ENCODE measurements around the gene TBX4.

TBX4 gene

DNA sequence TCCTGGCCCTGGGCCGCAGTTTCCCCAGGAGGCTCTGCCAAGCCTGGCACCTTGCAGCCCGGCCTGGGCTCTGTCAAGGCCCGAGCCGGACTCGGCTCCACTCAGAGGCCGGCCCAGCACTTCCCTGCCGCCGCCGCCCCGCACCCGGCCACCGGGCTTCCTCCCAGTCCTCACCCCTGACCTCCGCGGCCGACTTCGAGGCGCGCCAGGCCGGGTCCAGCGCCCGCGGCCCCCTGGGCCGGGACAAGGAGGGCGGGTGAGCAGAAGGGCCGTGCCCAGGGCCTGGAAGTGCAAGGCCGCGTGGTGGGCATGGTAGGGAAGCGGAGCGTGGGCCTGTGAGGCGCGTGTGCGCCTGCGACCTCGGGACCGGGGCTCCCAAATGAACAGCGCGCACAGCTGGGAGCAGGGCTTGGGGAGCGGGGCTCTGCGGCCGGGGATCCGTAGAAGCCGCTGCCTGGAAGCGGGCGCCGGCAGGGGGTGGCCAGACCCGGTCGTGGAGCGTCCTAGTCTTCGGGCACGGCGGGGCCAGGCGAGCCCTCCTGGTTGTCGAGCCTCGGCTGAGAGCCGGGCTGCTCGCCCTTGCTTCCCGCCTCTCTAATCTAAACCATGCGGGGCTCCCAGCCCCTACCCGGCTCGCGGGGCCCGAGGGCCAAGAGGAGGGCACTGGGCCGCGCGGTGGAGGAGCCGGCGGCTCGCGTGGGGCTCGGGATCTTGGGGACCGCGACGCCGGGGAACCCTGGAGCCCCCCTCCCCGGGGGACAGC lies 503 bp upstream of the TBX4 start:
- TF ChIP-seq TCF12 (IDR thresholded peaks at IDR 0.05; ENCODE audit: low read depth) = no peak
- no peak for TF ChIP-seq TAF1 (IDR thresholded peaks at IDR 0.05; ENCODE audit: low read depth)
- no peak for TF ChIP-seq YY1 (IDR thresholded peaks at IDR 0.05; ENCODE audit: low read depth)
- no peak for TF ChIP-seq RAD21 (IDR thresholded peaks at IDR 0.05; ENCODE audit: low read depth)
- TF ChIP-seq TEAD4 (IDR thresholded peaks at IDR 0.05) = no peak
- TF ChIP-seq FOXM1 (IDR thresholded peaks at IDR 0.05; ENCODE audit: borderline replicate concordance, low read depth) = no peak
- TF ChIP-seq EGR1 (IDR thresholded peaks at IDR 0.05) = no peak
- no peak for TF ChIP-seq CREB1 (IDR thresholded peaks at IDR 0.05; ENCODE audit: low read depth)
- TF ChIP-seq, protein P1, sequence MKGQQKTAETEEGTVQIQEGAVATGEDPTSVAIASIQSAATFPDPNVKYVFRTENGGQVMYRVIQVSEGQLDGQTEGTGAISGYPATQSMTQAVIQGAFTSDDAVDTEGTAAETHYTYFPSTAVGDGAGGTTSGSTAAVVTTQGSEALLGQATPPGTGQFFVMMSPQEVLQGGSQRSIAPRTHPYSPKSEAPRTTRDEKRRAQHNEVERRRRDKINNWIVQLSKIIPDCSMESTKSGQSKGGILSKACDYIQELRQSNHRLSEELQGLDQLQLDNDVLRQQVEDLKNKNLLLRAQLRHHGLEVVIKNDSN (IDR thresholded peaks at IDR 0.05) = no peak
- TF ChIP-seq NFIC (IDR thresholded peaks at IDR 0.05) = no peak
- TF ChIP-seq, protein P2, sequence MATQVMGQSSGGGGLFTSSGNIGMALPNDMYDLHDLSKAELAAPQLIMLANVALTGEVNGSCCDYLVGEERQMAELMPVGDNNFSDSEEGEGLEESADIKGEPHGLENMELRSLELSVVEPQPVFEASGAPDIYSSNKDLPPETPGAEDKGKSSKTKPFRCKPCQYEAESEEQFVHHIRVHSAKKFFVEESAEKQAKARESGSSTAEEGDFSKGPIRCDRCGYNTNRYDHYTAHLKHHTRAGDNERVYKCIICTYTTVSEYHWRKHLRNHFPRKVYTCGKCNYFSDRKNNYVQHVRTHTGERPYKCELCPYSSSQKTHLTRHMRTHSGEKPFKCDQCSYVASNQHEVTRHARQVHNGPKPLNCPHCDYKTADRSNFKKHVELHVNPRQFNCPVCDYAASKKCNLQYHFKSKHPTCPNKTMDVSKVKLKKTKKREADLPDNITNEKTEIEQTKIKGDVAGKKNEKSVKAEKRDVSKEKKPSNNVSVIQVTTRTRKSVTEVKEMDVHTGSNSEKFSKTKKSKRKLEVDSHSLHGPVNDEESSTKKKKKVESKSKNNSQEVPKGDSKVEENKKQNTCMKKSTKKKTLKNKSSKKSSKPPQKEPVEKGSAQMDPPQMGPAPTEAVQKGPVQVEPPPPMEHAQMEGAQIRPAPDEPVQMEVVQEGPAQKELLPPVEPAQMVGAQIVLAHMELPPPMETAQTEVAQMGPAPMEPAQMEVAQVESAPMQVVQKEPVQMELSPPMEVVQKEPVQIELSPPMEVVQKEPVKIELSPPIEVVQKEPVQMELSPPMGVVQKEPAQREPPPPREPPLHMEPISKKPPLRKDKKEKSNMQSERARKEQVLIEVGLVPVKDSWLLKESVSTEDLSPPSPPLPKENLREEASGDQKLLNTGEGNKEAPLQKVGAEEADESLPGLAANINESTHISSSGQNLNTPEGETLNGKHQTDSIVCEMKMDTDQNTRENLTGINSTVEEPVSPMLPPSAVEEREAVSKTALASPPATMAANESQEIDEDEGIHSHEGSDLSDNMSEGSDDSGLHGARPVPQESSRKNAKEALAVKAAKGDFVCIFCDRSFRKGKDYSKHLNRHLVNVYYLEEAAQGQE (IDR thresholded peaks at IDR 0.05; ENCODE audit: low read depth) = no peak
- TF ChIP-seq, protein P3, sequence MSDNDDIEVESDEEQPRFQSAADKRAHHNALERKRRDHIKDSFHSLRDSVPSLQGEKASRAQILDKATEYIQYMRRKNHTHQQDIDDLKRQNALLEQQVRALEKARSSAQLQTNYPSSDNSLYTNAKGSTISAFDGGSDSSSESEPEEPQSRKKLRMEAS (IDR thresholded peaks at IDR 0.05) = no peak
- TF ChIP-seq EP300 (IDR thresholded peaks at IDR 0.05; ENCODE audit: borderline replicate concordance) = no peak
- TF ChIP-seq ZBTB7A (IDR thresholded peaks at IDR 0.05; ENCODE audit: low read depth) = no peak
- no peak for TF ChIP-seq CEBPB (IDR thresholded peaks at IDR 0.05)

DNA sequence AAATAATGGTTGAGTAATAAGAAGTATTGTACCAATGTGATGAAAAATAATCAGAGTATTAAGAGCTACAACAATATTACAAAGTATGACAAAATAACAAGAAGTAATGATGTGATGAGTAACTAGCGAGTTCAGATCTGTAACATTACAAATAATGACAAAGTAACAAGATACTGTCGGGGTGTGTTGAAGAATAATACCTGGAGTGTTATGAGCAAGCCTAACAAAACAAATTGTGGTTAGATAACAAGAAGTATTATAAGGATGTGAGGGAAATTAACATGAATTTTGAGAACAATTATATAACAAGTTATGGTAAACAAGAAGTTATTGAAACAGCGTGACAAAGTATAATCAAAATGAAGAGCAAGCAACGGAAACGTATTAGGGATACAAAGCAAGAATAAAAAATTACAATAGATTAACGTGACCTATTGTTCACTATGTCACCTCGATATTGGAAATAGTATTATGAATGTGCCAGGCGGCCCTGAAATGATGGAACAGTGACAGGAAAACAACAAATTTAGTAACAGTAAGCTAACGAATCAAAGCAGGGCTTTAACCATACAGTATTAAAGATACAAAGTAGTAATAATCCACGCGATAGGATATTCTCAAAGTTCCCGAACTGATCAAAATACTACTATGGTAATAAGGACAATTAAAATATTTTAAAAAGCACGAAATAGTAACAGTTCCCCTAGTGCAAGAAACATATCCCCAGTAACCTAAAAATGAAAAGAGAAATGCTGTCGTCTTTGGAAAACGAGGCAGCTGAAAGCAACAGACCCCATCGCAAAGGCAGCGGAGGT lies 1.6 kb downstream of the TBX4 start:
- TF ChIP-seq EGR1 (IDR thresholded peaks at IDR 0.05) (no peak), TEAD4 (IDR thresholded peaks at IDR 0.05) (no peak), FOXM1 (IDR thresholded peaks at IDR 0.05; ENCODE audit: borderline replicate concordance, low read depth) (no peak), RAD21 (IDR thresholded peaks at IDR 0.05; ENCODE audit: low read depth) (no peak), EP300 (IDR thresholded peaks at IDR 0.05; ENCODE audit: borderline replicate concordance) (no peak), CEBPB (IDR thresholded peaks at IDR 0.05) (no peak), CREB1 (IDR thresholded peaks at IDR 0.05; ENCODE audit: low read depth) (no peak), ZBTB7A (IDR thresholded peaks at IDR 0.05; ENCODE audit: low read depth) (no peak), NFIC (IDR thresholded peaks at IDR 0.05) (no peak), YY1 (IDR thresholded peaks at IDR 0.05; ENCODE audit: low read depth) (no peak), TCF12 (IDR thresholded peaks at IDR 0.05; ENCODE audit: low read depth) (no peak)
- TF ChIP-seq, protein P3 (IDR thresholded peaks at IDR 0.05) = no peak
- TF ChIP-seq, protein P2 (IDR thresholded peaks at IDR 0.05; ENCODE audit: low read depth) = no peak
- TF ChIP-seq, protein P1 (IDR thresholded peaks at IDR 0.05) = no peak

DNA sequence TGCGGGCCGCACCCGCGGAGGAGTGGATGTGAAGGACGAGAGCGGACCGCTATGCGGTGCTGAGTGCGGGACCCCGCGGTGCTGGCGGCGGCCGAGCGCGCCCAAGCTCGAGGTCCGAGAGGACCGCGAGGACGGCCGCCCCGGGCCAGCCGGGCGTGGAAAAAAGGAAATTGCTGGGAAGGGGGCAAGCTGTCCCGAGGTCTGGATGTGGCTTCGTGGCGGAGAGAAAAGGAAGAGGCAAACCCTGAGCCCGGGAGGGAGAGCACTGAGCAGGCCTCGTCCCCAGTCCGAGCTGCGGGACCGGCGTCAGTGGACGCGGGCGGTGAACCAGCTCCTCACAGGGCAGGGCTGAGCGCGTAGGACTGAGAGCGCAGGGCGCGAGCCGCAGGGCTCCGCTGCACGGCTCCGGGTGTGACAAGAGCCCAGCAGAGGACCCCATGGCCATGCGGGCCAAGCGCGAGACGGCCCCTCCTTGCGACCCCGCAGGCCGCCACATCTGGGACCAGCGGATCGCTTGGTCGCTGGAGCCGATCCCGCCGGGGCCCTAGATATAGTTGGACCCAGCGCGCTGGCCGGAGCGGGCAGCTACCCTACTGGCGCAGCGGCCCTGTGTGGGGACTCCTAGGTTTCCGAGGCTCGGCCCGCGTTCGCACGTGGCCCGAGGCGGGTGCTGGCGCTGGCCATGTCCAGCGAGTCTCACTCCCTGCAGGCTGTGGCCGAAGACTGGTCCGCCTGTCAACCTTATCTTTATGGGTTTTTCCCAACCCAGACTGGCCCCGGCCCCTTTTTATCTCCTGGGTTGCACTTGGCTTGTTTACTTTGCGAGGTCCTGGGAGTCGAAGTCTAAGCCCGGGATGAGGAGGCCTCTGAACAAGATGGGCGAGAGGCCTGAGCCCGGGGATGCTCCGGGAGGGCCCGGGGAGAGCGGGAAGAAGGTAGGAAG lies 2.4 kb downstream of the TBX4 start:
- TF ChIP-seq CREB1 (IDR thresholded peaks at IDR 0.05; ENCODE audit: low read depth) = no peak
- TF ChIP-seq, protein P1 (IDR thresholded peaks at IDR 0.05) = no peak
- no peak for TF ChIP-seq TEAD4 (IDR thresholded peaks at IDR 0.05)
- TF ChIP-seq TCF12 (IDR thresholded peaks at IDR 0.05; ENCODE audit: low read depth) = no peak
- no peak for TF ChIP-seq EGR1 (IDR thresholded peaks at IDR 0.05)
- TF ChIP-seq YY1 (IDR thresholded peaks at IDR 0.05; ENCODE audit: low read depth) = no peak
- no peak for TF ChIP-seq NFIC (IDR thresholded peaks at IDR 0.05)

Measured in Ishikawa (cell line).